Mammary epithelial cell (primary cell): ENCODE measurements around the gene TANK.

Source experiments
- CTCF ChIP-seq, 2 donors: IDR thresholded peaks in 1 of 2; conservative IDR thresholded peaks in 1 of 2; 2 replicates each; pipeline ENCODE4 v1.5.1; 2011 to 2012; ENCODE audit warnings: inconsistent platforms in 2 of 2, low read length in 2 of 2, mild to moderate bottlenecking in 2 of 2, control low read depth in 1 of 2, low read depth in 1 of 2; ENCODE audit not compliant: insufficient read depth in 1 of 2; ENCODE audit errors: extremely low read depth in 1 of 2
- EZH2 ChIP-seq: IDR thresholded peaks from 2 replicates; pipeline ENCODE4 v1.6.1; 2012; ENCODE audit warnings: low read length, inconsistent platforms, borderline replicate concordance

- no peak for TF ChIP-seq CTCF (conservative IDR thresholded peaks at IDR 0.05 in 1 of 2, IDR thresholded peaks at IDR 0.05 in 1 of 2; ENCODE audit: extremely low read depth in 1 of 2, insufficient read depth in 1 of 2, low read depth in 1 of 2, low read length in 2 of 2)
- no peak for TF ChIP-seq EZH2
Measured at GRCh38 chr2:161164161-161164560, 3.9 kb downstream of the TANK start.
